ENCODE data around the gene TPST1. TPM values are rescaled to one million over a fixed set of nuclear protein-coding genes. Genes with fewer than 3 reads are reported as not detected.

TPST1 gene
- total RNA-seq, 1 experiment from 2014 or later, result 15.9 TPM

- H3T11ph ChIP-seq (ENCODE audit: low read length), result no peak overlapping the region
- no peak overlapping the region for H3K4me2 ChIP-seq (ENCODE audit: insufficient read depth, insufficient read length, low read length)
- no peak overlapping the region for H3K18ac ChIP-seq (ENCODE audit: insufficient read length, low read depth, low read length)
- H3K79me1 ChIP-seq (ENCODE audit: insufficient read depth, low read depth, low read length, poor library complexity, severe bottlenecking), result no peaks in the 10 kb centered on the region
- no peak overlapping the region for H4K5ac ChIP-seq (ENCODE audit: insufficient read length, low read depth, low read length)
- no peaks in the 10 kb centered on the region for H3K23me2 ChIP-seq (ENCODE audit: insufficient read length, low read depth, low read length, poor library complexity, severe bottlenecking)
- H2AK5ac ChIP-seq (ENCODE audit: insufficient read length, low read length), result no peak overlapping the region
- H2AFZ ChIP-seq (ENCODE audit: low read length), result no peak overlapping the region
- no peak overlapping the region for H3K23ac ChIP-seq (ENCODE audit: insufficient read length, low read depth, low read length)
- H4K91ac ChIP-seq (ENCODE audit: insufficient read length, low read depth, low read length), result no peak overlapping the region
- no peak for DNase-seq
- H3K56ac ChIP-seq (ENCODE audit: insufficient read length, low read depth, low read length), result no peak overlapping the region
- no peaks in the 10 kb centered on the region for H3K4me1 ChIP-seq (ENCODE audit: insufficient read depth, low read length)
- no peak overlapping the region for H3K14ac ChIP-seq (ENCODE audit: insufficient read depth, low read length)
- no peak overlapping the region for H2BK5ac ChIP-seq (ENCODE audit: insufficient read length, low read length)
- no peak overlapping the region for H2BK12ac ChIP-seq (ENCODE audit: insufficient read length, low read depth, low read length)
- H3K27ac ChIP-seq (ENCODE audit: insufficient read length, low read depth, low read length), result no peak overlapping the region
- no peak overlapping the region for H4K8ac ChIP-seq (replicated peaks; ENCODE audit: insufficient read length, low read depth, low read length)
- no peak overlapping the region for H2BK15ac ChIP-seq (ENCODE audit: low read depth, low read length)
- TF ChIP-seq, protein P1, sequence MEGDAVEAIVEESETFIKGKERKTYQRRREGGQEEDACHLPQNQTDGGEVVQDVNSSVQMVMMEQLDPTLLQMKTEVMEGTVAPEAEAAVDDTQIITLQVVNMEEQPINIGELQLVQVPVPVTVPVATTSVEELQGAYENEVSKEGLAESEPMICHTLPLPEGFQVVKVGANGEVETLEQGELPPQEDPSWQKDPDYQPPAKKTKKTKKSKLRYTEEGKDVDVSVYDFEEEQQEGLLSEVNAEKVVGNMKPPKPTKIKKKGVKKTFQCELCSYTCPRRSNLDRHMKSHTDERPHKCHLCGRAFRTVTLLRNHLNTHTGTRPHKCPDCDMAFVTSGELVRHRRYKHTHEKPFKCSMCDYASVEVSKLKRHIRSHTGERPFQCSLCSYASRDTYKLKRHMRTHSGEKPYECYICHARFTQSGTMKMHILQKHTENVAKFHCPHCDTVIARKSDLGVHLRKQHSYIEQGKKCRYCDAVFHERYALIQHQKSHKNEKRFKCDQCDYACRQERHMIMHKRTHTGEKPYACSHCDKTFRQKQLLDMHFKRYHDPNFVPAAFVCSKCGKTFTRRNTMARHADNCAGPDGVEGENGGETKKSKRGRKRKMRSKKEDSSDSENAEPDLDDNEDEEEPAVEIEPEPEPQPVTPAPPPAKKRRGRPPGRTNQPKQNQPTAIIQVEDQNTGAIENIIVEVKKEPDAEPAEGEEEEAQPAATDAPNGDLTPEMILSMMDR (conservative IDR thresholded peaks at IDR 0.05), result no peak
- Mint-ChIP-seq H3K4me1 (peaks cover 9 to 14% of the 10 kb centered on the region in 2 experiments; a peak in 3 of 4 replicates), H3K27ac (no peak overlapping the region; a peak in 1 of 7 replicates), H3K9me3 (peaks cover 0 to 2% of the 10 kb centered on the region in 2 experiments; a peak in 3 of 5 replicates), H3K27me3 (ENCODE audit: low read depth) (no peaks in the 10 kb centered on the region; the same call in 1 of the 2 replicates), H3K4me3 (no peak overlapping the region), H3K36me3 (ENCODE audit: insufficient read depth in 1 of 3, low read depth in 3 of 3) (no peaks in the 10 kb centered on the region; a peak in 1 of 7 replicates)
- WGBS (ENCODE audit: extremely low coverage, insufficient read length, low lambda C conversion rate), result no CpG with 5 or more reads among the region's 6 CpGs
- no peak overlapping the region for H2BK120ac ChIP-seq (ENCODE audit: low read depth, low read length, poor library complexity, severe bottlenecking)
- no peaks in the 10 kb centered on the region for H3K9me3 ChIP-seq (ENCODE audit: control insufficient read depth, low read depth, low read length)
- H4K20me1 ChIP-seq (ENCODE audit: control insufficient read depth, insufficient read depth, insufficient read length), result no peaks in the 10 kb centered on the region
- no peak overlapping the region for H3K9ac ChIP-seq (ENCODE audit: extremely low read depth, insufficient read length, low read length)
- H3K27me3 ChIP-seq (ENCODE audit: insufficient read depth, low read length), result no peaks in the 10 kb centered on the region
- H3K79me2 ChIP-seq (ENCODE audit: insufficient read depth, low read length), result no peaks in the 10 kb centered on the region
- H3K4ac ChIP-seq (ENCODE audit: low read depth, low read length), result no peak overlapping the region
- H2BK20ac ChIP-seq (ENCODE audit: low read depth, low read length, poor library complexity, severe bottlenecking), result no peak overlapping the region
Measured at GRCh38 chr7:66348959-66349358, 143.8 kb downstream of the TPST1 start.
